ENCODE measurements around the gene PANK4.

DNA sequence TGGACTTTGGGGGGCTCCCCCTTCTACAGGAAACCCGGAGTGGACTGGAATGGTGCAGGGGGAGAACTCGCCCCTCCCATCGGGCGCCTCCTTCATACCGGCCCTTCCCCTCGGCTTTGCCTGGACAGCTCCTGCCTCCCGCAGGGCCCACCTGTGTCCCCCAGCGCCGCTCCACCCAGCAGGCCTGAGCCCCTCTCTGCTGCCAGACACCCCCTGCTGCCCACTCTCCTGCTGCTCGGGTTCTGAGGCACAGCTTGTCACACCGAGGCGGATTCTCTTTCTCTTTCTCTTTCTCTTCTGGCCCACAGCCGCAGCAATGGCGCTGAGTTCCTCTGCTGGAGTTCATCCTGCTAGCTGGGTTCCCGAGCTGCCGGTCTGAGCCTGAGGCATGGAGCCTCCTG lies 29.9 kb upstream of the PANK4 start, which contains the start of gene TNFRSF14:
- TF ChIP-seq, protein P1, sequence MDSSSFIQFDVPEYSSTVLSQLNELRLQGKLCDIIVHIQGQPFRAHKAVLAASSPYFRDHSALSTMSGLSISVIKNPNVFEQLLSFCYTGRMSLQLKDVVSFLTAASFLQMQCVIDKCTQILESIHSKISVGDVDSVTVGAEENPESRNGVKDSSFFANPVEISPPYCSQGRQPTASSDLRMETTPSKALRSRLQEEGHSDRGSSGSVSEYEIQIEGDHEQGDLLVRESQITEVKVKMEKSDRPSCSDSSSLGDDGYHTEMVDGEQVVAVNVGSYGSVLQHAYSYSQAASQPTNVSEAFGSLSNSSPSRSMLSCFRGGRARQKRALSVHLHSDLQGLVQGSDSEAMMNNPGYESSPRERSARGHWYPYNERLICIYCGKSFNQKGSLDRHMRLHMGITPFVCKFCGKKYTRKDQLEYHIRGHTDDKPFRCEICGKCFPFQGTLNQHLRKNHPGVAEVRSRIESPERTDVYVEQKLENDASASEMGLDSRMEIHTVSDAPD (CRISPR knock-in tag; IDR thresholded peaks at IDR 0.05): no peak
- no peak for TF ChIP-seq ZNF253 (CRISPR knock-in tag; conservative IDR thresholded peaks at IDR 0.05)
